GM21825 (cell line): Measurements from ENCODE around the gene OTUD3.
"Not testable (repeated sequence)": the region's sequence is repeated elsewhere in the genome, so short reads cannot be mapped to it uniquely, and the experiment has no call there.

Experiments
- ATAC-seq: cut with Tn5 transposase; IDR thresholded peaks from one replicate; pipeline ENCODE4 v1.9.1; 2021; ENCODE audit warnings: mild to moderate bottlenecking, moderate library complexity; ENCODE audit not compliant: unreplicated experiment

Gene OTUD3

GRCh38 chr1:19909971-19910370, 27.8 kb downstream of the OTUD3 start:
- ATAC-seq, result no peak

GRCh38 chr1:19910650-19911049, 28.5 kb downstream of the OTUD3 start:
- ATAC-seq, result no peak

GRCh38 chr1:19918057-19918456, 35.9 kb downstream of the OTUD3 start:
- no peak for ATAC-seq

GRCh38 chr1:19920132-19920710, 38.0 kb downstream of the OTUD3 start:
- ATAC-seq, result no peak

DNA sequence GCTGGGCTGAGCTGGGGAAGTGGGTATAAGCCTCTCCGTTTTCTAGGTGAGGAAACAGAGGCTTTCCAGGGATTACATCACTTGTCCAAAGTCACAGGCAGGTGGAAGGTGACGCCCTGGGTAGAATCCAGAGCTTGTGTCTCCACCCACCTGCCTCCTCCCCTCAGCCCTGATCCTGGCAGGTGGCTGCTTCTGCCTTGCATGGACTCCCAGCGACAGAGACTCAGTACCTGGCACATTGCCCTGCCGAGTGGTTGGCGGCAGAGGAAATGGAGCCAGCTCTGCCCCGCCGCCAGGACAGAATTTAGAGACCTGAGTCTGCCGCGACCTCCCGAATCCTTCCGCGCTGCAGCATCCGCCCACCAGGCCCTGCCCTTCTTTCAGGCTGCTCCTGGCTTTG, 39.1 kb downstream of the OTUD3 start:
- ATAC-seq, result no peak

- ATAC-seq, result no peak
Observed at GRCh38 chr1:19922015-19922688, 40.0 kb downstream of the OTUD3 start.

DNA sequence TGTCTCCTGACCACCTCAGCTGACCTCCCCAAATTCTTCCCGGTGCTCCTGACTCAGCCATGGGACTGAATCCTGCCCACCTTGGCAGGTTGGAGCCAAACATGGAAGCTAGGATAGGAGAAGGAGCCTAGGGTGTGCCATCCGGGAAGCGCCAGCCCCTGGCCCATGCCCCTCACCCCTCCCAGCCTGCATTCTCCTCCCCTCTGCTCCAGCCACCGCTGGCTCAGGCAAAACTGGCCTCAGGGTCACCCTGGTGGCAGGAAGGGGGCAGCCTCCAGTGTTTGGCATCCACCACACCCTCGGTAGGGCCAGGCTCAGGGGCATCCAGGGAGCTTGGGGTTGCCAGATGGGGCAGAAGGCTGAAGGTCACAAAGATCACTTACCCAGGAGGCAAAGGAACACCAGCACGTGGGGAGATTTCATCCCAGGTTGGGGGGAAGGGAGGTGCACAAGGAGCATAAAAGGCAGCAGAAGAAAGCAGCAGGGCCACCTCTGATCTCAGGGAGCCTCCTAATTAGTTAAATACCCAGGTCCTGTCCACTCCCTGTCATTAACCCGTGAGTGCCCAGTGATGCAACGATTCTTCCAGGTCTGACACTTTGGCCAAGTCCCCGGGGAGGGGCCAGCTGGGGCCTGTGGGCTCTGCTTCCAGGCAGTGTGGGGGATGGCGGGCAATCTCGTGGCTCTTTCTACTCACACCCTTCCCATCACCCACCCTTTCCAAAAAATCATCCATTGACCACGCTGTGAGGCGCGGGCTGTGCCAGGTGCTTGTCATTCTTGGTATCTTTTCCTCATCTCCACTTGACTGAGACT, 41.1 kb downstream of the OTUD3 start, which contains the start of gene PLA2G2E:
Gene PLA2G2E (minus strand): TSS at position 481 of the 816 bp plus-strand sequence. CDS start 58 bp downstream, at position 423.
- ATAC-seq, result no peak

- no peak for ATAC-seq
Observed at GRCh38 chr1:19923953-19924346, 41.8 kb downstream of the OTUD3 start.

DNA sequence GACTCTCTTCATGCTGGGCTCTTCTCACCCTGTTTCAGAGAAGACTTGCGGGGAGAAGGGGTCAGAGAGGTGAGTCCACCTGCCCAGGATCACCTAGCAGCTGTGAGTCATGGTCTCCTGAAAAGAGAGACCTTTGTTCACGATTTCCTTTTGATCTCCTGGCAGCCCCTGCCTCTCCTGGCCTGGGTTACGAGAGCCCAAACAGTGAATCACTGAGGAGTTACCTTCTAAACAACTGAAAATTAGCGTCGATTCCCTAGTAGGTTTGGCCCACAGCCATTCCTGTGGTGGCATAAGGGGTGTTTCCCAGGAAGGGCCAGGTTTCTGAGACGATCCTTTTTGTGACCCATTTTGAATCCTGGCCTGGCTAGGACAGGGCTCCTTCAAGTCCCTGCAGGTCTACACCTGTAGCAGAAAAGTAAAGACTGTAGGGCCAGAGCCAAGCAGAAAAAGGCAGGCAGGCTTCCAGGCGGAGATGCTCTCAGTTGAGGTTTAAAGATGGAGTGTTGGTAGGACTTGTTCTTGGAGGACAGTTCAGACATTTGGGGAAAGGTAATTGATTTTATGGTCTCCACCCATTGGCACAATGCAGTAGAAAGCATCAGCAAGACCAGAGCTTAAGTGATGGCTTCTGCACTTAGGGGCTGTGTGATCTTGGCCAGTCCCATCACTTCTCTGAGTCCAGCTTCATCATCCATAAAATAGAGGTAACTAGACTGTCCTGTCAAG, 43.3 kb downstream of the OTUD3 start:
- ATAC-seq, result no peak

- no peak for ATAC-seq
Observed at GRCh38 chr1:19926296-19927129, 44.3 kb downstream of the OTUD3 start.

DNA sequence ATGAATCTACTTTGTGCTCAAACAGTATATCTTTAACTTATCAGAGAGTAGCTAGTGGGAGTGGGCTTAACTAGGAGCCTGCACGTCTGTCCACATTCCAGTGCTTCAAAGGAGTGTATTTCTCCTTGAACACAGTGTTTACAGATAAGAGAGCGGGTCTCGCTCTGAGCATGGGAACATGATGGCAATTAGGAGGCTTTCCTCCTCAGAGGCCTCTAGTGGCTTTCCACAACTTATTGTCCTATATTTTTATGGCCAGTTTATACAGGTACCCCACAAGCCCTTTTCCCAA, 44.9 kb downstream of the OTUD3 start:
- ATAC-seq, result not testable (repeated sequence)

- ATAC-seq, result no peak
Observed at GRCh38 chr1:19932866-19933265, 50.7 kb downstream of the OTUD3 start.

DNA sequence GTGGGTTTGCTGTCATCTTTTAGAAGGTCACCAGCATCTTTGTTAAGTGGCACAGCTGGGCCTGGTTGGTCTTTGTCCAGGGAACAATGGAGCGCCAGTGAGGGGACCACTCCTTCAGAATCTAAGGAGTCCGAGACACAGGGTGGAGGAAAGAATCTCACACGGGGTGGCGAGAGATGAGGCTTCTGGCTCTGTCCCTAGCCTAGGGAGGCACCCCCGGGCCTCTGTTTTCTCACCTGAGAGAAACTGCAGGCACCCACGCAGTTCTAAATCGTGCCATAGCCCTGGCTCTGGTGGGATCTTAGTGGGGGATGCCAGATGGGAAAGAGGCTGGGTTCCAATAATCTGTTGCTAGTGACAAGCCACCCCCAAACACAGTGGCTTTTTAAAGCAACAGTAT, 52.1 kb downstream of the OTUD3 start:
- ATAC-seq, result no peak

DNA sequence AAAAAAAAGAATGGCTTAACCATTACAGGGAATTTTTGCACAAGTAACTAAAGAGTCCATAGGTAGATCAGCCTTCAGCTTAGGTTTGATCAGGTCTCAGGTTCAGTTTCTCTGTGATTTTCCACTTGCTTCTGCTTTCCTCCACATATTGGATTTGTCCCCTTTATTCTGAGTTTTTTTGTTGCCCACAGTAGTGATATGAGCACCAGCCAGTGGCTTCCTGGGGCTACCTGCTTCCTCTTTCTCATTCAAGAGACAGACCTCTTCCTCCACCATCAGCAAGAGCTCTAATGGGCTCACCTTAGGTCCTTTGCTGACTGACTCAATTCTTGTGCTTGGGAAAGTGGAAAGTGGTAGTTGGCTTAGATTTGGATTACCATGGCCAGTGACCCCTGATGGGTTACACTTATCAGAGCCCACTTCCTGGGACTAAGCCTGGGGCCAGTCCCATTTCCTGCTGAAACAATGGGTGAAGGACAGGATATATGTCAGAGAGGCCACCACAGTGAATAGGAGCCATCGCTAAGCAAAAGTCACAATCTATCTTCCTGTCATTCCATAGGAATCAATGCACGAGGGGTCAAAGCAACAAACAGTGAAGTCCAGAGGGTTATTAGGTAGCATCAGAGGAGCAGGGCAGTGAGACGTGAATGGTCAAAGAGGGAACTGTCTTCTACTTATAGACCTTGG, 54.0 kb downstream of the OTUD3 start:
- no peak for ATAC-seq

- ATAC-seq, result no peak
Observed at GRCh38 chr1:19938472-19938871, 56.3 kb downstream of the OTUD3 start.

DNA sequence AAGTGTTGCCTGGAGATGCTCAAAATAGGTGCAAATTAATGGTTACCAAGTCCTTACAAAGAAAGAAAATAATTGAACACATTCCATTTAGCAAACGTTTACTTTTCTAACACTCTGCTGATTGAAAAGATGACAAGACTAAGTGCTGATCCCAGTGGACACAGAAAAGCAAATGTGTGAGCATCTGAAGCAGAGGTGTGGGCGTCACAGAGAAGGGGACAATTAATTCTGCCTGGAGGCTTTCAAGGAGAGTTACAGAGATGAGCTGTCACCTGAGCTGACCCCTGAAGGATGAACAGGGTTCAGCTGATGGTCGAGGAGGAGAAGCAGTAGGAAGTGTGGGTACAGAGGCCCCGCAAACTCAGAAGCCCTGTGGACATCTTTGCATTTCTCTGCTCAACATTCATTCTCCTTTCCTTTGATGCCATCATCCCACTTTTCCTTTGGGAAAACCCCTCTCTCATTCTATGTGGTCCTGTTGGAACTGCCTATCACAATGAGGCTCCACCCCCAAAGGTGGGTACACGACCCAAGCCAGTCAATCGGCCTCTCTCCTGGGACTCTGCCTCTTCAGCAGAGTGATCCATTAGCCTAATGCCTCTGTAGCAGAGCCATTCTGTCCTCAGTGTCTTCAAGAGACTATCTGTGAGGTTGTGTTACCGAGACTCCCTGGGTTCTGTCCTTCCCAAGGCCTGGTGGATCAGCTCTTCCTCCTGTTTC, 58.5 kb downstream of the OTUD3 start:
- ATAC-seq, result no peak

DNA sequence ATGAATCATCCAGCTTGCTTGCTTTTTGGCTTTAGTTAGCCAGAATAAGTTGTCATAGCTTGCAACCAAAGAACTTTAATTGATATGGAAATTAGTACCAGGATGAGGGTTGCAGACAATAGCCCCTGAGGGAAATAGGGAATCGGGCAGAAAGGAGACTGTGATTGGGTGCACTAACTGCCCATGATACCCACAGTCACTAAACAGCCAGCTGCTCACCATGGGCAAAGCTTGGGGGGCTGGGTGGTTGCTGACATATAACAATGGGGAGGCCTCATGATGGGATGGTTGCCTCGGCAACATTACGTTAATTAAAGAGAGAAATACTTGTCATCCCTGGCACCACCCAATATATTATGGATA, 59.0 kb downstream of the OTUD3 start:
- ATAC-seq, result no peak

- no peak for ATAC-seq
Observed at GRCh38 chr1:19942088-19942487, 59.9 kb downstream of the OTUD3 start.

DNA sequence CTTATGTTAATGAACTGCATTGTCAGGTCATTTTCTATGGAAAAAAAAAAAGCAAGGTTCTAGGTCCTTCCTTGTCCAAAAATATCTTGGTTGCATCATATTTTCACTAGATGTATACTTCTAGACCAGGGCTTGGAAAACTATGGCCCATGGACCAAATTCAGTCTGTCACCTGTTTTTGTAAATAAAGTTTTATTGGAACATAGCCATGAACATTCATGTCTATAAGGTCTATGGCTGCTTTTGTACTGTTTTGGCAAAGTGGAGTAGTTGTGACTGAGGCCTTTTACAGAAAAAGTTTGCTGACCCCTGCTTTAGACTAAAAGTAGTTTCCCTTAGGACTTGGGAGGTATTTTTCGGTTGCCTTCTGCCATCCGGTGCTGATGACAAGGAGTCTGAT, 60.5 kb downstream of the OTUD3 start:
- ATAC-seq, result no peak
